Measurements from ENCODE around the gene MYO3A. TPM values are rescaled to one million over a fixed set of nuclear protein-coding genes. Genes with fewer than 3 reads are reported as not detected.

Gene MYO3A
- total and polyA plus RNA-seq, 2 donors (not counting 1 experiment from before 2014, with no cell fraction given): not detected

DNA sequence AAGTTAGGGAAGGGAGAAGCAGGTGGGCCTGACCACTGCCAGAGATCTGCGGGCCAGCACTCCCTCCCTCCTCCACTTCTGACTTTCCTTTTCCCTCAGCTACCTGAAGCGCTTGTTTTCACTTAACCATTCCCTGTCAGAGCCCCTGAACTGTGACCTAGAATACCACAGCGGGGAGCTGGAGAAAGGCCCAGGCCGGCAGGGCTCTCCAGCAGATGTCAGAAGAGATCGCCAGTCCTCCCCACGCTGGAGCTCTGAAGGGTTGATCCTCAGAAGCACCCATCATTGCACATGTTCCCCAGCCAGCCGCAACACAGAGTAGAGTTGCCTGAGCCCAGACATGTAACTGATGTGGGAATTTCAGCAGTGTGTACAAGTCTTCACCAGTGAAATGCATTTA is 238.1 kb downstream of the MYO3A start:
- DNase-seq (ENCODE audit: low read depth in 2 of 2): no peak
- TF ChIP-seq, protein P1, sequence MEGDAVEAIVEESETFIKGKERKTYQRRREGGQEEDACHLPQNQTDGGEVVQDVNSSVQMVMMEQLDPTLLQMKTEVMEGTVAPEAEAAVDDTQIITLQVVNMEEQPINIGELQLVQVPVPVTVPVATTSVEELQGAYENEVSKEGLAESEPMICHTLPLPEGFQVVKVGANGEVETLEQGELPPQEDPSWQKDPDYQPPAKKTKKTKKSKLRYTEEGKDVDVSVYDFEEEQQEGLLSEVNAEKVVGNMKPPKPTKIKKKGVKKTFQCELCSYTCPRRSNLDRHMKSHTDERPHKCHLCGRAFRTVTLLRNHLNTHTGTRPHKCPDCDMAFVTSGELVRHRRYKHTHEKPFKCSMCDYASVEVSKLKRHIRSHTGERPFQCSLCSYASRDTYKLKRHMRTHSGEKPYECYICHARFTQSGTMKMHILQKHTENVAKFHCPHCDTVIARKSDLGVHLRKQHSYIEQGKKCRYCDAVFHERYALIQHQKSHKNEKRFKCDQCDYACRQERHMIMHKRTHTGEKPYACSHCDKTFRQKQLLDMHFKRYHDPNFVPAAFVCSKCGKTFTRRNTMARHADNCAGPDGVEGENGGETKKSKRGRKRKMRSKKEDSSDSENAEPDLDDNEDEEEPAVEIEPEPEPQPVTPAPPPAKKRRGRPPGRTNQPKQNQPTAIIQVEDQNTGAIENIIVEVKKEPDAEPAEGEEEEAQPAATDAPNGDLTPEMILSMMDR (conservative IDR thresholded peaks at IDR 0.05 in 1 of 2, IDR thresholded peaks at IDR 0.05 in 1 of 2; ENCODE audit: low read depth in 1 of 2, low read length in 2 of 2): no peak
- TF ChIP-seq EZH2 (IDR thresholded peaks at IDR 0.05; ENCODE audit: low read length, missing control alignments): no peak
- Histone ChIP-seq H3K36me3 (ENCODE audit: control insufficient read depth, insufficient read depth, low read length) (no peaks in the 10 kb centered on the region), H3K27me3 (ENCODE audit: control insufficient read depth, insufficient read depth, low read length) (no peaks in the 10 kb centered on the region), H3K4me3 (replicated peaks in 1 of 4; ENCODE audit: control extremely low read depth in 1 of 4, insufficient read depth in 1 of 4, low read depth in 3 of 4, low read length in 4 of 4) (no peak overlapping the region), H3K9me3 (ENCODE audit: control insufficient read depth, insufficient read depth, low read depth, low read length) (no peaks in the 10 kb centered on the region), H2AFZ (ENCODE audit: low read length) (no peak overlapping the region), H3K4me2 (ENCODE audit: extremely low read depth, insufficient read depth, low read length) (no peak overlapping the region), H3K4me1 (ENCODE audit: control insufficient read depth, extremely low read depth, insufficient read depth, low read length) (no peaks in the 10 kb centered on the region), H4K20me1 (ENCODE audit: control insufficient read depth, extremely low read depth, insufficient read depth, low read length) (no peaks in the 10 kb centered on the region), H3K79me2 (ENCODE audit: control insufficient read depth, insufficient read depth, low read length) (no peaks in the 10 kb centered on the region), H3K27ac (ENCODE audit: insufficient read depth, low read length) (no peak overlapping the region), H3K9ac (ENCODE audit: insufficient read depth, low read length) (no peak overlapping the region)

DNA sequence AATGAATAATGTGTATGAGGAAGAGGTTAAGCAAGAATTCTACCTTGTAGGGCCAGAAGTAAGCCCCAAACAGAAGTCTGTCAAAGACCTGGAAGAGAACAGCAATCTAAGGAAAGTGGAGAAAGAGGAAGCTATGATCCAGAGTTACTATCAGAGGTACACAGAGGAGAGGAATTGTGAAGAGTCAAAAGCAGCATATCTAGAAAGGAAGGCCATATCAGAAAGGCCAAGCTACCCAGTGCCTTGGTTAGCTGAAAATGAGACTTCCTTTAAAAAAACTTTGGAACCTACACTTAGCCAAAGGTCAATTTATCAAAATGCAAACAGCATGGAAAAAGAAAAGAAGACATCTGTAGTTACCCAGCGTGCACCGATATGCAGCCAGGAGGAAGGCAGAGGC is 239.8 kb downstream of the MYO3A start:
- Histone ChIP-seq H4K20me1 (ENCODE audit: control insufficient read depth, extremely low read depth, insufficient read depth, low read length) (no peaks in the 10 kb centered on the region), H2AFZ (ENCODE audit: low read length) (no peak overlapping the region), H3K9me3 (ENCODE audit: control insufficient read depth, insufficient read depth, low read depth, low read length) (no peaks in the 10 kb centered on the region), H3K27ac (ENCODE audit: insufficient read depth, low read length) (no peak overlapping the region), H3K4me2 (ENCODE audit: extremely low read depth, insufficient read depth, low read length) (no peak overlapping the region), H3K4me3 (replicated peaks in 1 of 4; ENCODE audit: control extremely low read depth in 1 of 4, insufficient read depth in 1 of 4, low read depth in 3 of 4, low read length in 4 of 4) (no peak overlapping the region), H3K27me3 (ENCODE audit: control insufficient read depth, insufficient read depth, low read length) (no peaks in the 10 kb centered on the region), H3K36me3 (ENCODE audit: control insufficient read depth, insufficient read depth, low read length) (no peaks in the 10 kb centered on the region), H3K4me1 (ENCODE audit: control insufficient read depth, extremely low read depth, insufficient read depth, low read length) (no peaks in the 10 kb centered on the region), H3K9ac (ENCODE audit: insufficient read depth, low read length) (no peak overlapping the region), H3K79me2 (ENCODE audit: control insufficient read depth, insufficient read depth, low read length) (no peaks in the 10 kb centered on the region)
- TF ChIP-seq, protein P1 (conservative IDR thresholded peaks at IDR 0.05 in 1 of 2, IDR thresholded peaks at IDR 0.05 in 1 of 2; ENCODE audit: low read depth in 1 of 2, low read length in 2 of 2): no peak
- no peak for TF ChIP-seq EZH2 (IDR thresholded peaks at IDR 0.05; ENCODE audit: low read length, missing control alignments)
- no peak for DNase-seq (ENCODE audit: low read depth in 2 of 2)

DNA sequence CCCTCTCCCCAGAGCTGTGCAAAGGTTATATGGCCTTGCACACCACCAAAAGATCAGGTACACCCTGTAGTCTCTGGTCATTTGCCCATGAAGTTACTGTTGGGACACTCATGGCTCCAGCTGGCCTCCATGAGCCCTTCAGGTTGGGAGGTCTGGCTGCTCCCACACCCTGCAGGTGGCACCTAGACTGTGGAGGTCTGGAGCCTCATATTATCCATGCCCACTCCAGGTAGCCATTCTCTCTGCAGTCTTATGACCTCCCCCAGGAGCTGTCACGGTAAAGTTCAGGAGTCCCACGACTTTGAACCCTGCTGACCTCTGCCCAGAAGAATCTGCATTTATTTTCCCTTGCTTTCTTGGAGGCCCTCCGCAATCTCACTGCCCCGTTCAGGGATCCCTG is 243.3 kb downstream of the MYO3A start:
- Histone ChIP-seq H2AFZ (ENCODE audit: low read length) (no peak overlapping the region), H3K36me3 (ENCODE audit: control insufficient read depth, insufficient read depth, low read length) (no peaks in the 10 kb centered on the region), H4K20me1 (ENCODE audit: control insufficient read depth, extremely low read depth, insufficient read depth, low read length) (no peaks in the 10 kb centered on the region), H3K27ac (ENCODE audit: insufficient read depth, low read length) (no peak overlapping the region), H3K9me3 (ENCODE audit: control insufficient read depth, insufficient read depth, low read depth, low read length) (no peaks in the 10 kb centered on the region), H3K79me2 (ENCODE audit: control insufficient read depth, insufficient read depth, low read length) (no peaks in the 10 kb centered on the region), H3K9ac (ENCODE audit: insufficient read depth, low read length) (no peak overlapping the region), H3K4me3 (replicated peaks in 1 of 4; ENCODE audit: control extremely low read depth in 1 of 4, insufficient read depth in 1 of 4, low read depth in 3 of 4, low read length in 4 of 4) (no peak overlapping the region), H3K4me2 (ENCODE audit: extremely low read depth, insufficient read depth, low read length) (no peak overlapping the region), H3K4me1 (ENCODE audit: control insufficient read depth, extremely low read depth, insufficient read depth, low read length) (no peaks in the 10 kb centered on the region), H3K27me3 (ENCODE audit: control insufficient read depth, insufficient read depth, low read length) (no peaks in the 10 kb centered on the region)
- DNase-seq (ENCODE audit: low read depth in 2 of 2): no peak
- no peak for TF ChIP-seq EZH2 (IDR thresholded peaks at IDR 0.05; ENCODE audit: low read length, missing control alignments)
- TF ChIP-seq, protein P1 (conservative IDR thresholded peaks at IDR 0.05 in 1 of 2, IDR thresholded peaks at IDR 0.05 in 1 of 2; ENCODE audit: low read depth in 1 of 2, low read length in 2 of 2): no peak

All from fibroblast of lung (primary cell).